HEK293 (cell line): ENCODE data around the gene SLC35E1.

Source experiments
- GFI1B ChIP-seq: fragments of 450-650 bp; formaldehyde crosslinking; IDR thresholded peaks from 2 replicates; pipeline ENCODE4 v1.5.1; 2016; ENCODE audit warnings: missing biosample characterization, missing genetic modification characterization
- GLIS1 ChIP-seq: fragments of 450-650 bp; formaldehyde crosslinking; IDR thresholded peaks from 2 replicates; pipeline ENCODE4 v1.5.1; 2016; ENCODE audit warnings: missing biosample characterization, missing genetic modification characterization
- PBX3 ChIP-seq: sonication (generic); formaldehyde crosslinking; IDR thresholded peaks from 2 replicates; pipeline ENCODE4 v1.8.1; 2022; ENCODE audit warnings: mild to moderate bottlenecking, moderate library complexity, missing genetic modification reagents
- PRDM2 ChIP-seq: fragments of 450-650 bp; formaldehyde crosslinking; IDR thresholded peaks from 2 replicates; pipeline ENCODE4 v1.5.1; 2016; ENCODE audit warnings: missing biosample characterization, missing genetic modification characterization, borderline replicate concordance
- REPIN1 ChIP-seq: fragments of 450-650 bp; formaldehyde crosslinking; IDR thresholded peaks from 2 replicates; pipeline ENCODE4 v1.5.1; 2017; ENCODE audit warnings: missing biosample characterization, missing genetic modification characterization, low read depth
- SP2 ChIP-seq: fragments of 450-650 bp; formaldehyde crosslinking; IDR thresholded peaks from 2 replicates; pipeline ENCODE4 v1.5.1; 2016; ENCODE audit warnings: missing biosample characterization, missing genetic modification characterization
- ZBTB11 ChIP-seq: fragments of 450-650 bp; formaldehyde crosslinking; conservative IDR thresholded peaks from 2 replicates; pipeline ENCODE4 v1.5.1; 2016; ENCODE audit warnings: low read depth, missing biosample characterization, missing genetic modification characterization
- ZBTB17 ChIP-seq: fragments of 450-650 bp; formaldehyde crosslinking; IDR thresholded peaks from 2 replicates; pipeline ENCODE4 v1.5.1; 2016; ENCODE audit warnings: missing biosample characterization, missing genetic modification characterization
- ZBTB6 ChIP-seq: fragments of 450-650 bp; formaldehyde crosslinking; IDR thresholded peaks from 2 replicates; pipeline ENCODE4 v1.5.1; 2017; ENCODE audit warnings: missing biosample characterization, missing genetic modification characterization
- ZBTB8A ChIP-seq: fragments of 450-650 bp; formaldehyde crosslinking; IDR thresholded peaks from 2 replicates; pipeline ENCODE4 v1.5.1; 2016; ENCODE audit warnings: missing biosample characterization, missing genetic modification characterization
- ZFP41 ChIP-seq: fragments of 450-650 bp; formaldehyde crosslinking; IDR thresholded peaks from 2 replicates; pipeline ENCODE4 v1.5.1; 2016; ENCODE audit warnings: missing biosample characterization, missing genetic modification characterization, borderline replicate concordance
- ZNF138 ChIP-seq: fragments of 450-650 bp; formaldehyde crosslinking; IDR thresholded peaks from 2 replicates; pipeline ENCODE4 v1.5.1; 2016; ENCODE audit warnings: missing biosample characterization, missing genetic modification characterization, borderline replicate concordance
- ZNF169 ChIP-seq: fragments of 450-650 bp; formaldehyde crosslinking; IDR thresholded peaks from 2 replicates; pipeline ENCODE4 v1.5.1; 2016; ENCODE audit warnings: missing biosample characterization, missing genetic modification characterization
- ZNF335 ChIP-seq: fragments of 450-650 bp; formaldehyde crosslinking; conservative IDR thresholded peaks from 2 replicates; pipeline ENCODE4 v1.5.1; 2016; ENCODE audit warnings: missing biosample characterization, missing genetic modification characterization
- ZNF341 ChIP-seq: fragments of 450-650 bp; formaldehyde crosslinking; IDR thresholded peaks from 2 replicates; pipeline ENCODE4; 2016; ENCODE audit warnings: low read depth, missing biosample characterization, missing genetic modification characterization
- ZNF521 ChIP-seq: fragments of 450-650 bp; formaldehyde crosslinking; IDR thresholded peaks from 2 replicates; pipeline ENCODE4 v1.5.1; 2017; ENCODE audit warnings: missing biosample characterization, mild to moderate bottlenecking, missing genetic modification characterization
- ZNF544 ChIP-seq: fragments of 450-650 bp; formaldehyde crosslinking; IDR thresholded peaks from 2 replicates; pipeline ENCODE4 v1.5.0; 2017; ENCODE audit warnings: missing biosample characterization, missing genetic modification characterization
- ZNF639 ChIP-seq: fragments of 450-650 bp; formaldehyde crosslinking; IDR thresholded peaks from 2 replicates; pipeline ENCODE4 v1.5.1; 2016; ENCODE audit warnings: missing biosample characterization, missing genetic modification characterization
- ZNF654 ChIP-seq: fragments of 450-650 bp; formaldehyde crosslinking; IDR thresholded peaks from 2 replicates; pipeline ENCODE4 v1.5.1; 2016; ENCODE audit warnings: low read depth, missing biosample characterization, missing genetic modification characterization
- ZNF660 ChIP-seq: fragments of 450-650 bp; IDR thresholded peaks from 2 replicates; pipeline ENCODE4 v1.5.1; 2018; ENCODE audit warnings: missing biosample characterization, mild to moderate bottlenecking, missing genetic modification characterization
- ZNF707 ChIP-seq: fragments of 450-650 bp; formaldehyde crosslinking; IDR thresholded peaks from 2 replicates; pipeline ENCODE4 v1.5.1; 2016; ENCODE audit warnings: missing biosample characterization, missing genetic modification characterization
- ZNF837 ChIP-seq: fragments of 450-650 bp; formaldehyde crosslinking; IDR thresholded peaks from 2 replicates; pipeline ENCODE4 v1.5.1; 2016; ENCODE audit warnings: missing biosample characterization, missing genetic modification characterization
- ZSCAN18 ChIP-seq: fragments of 450-650 bp; formaldehyde crosslinking; IDR thresholded peaks from 2 replicates; pipeline ENCODE4 v1.5.1; 2016; ENCODE audit warnings: missing biosample characterization, missing genetic modification characterization
- TF ChIP-seq, protein P1 (sequence below): fragments of 450-650 bp; formaldehyde crosslinking; IDR thresholded peaks from 2 replicates; pipeline ENCODE4 v1.5.1; 2016; ENCODE audit warnings: missing biosample characterization, missing genetic modification characterization, borderline replicate concordance

Gene SLC35E1

GRCh38 chr19:16608290-16608739, 36.1 kb upstream of the SLC35E1 start (continued):
- TF ChIP-seq PRDM2 (no peak), SP2 (tag by site-specific recombination) (no peak), ZBTB6 (tag by site-specific recombination) (no peak), ZNF169 (tag by site-specific recombination) (no peak), ZFP41 (tag by site-specific recombination) (no peak), ZNF335 (tag by site-specific recombination) (no peak), ZBTB11 (no peak), PBX3 (no peak), ZNF639 (tag by site-specific recombination) (peak; percentile 36; the same call in 1 of the 2 replicates), ZNF341 (tag by site-specific recombination) (no peak), ZBTB8A (tag by site-specific recombination) (peak; percentile 29; the same call in 1 of the 2 replicates), ZNF837 (tag by site-specific recombination) (no peak), ZNF521 (tag by site-specific recombination) (no peak), REPIN1 (no peak), GLIS1 (tag by site-specific recombination) (0 out of 2 replicates have a peak, but pooled peaks have one; percentile 12), ZNF544 (tag by site-specific recombination) (no peak), ZNF138 (no peak), ZNF654 (tag by site-specific recombination) (peak; percentile 8), ZSCAN18 (tag by site-specific recombination) (no peak), ZNF707 (tag by site-specific recombination) (no peak), GFI1B (peak; percentile 95), ZBTB17 (peak; percentile 72), ZNF660 (peak; percentile 84)
- TF ChIP-seq, protein P1, sequence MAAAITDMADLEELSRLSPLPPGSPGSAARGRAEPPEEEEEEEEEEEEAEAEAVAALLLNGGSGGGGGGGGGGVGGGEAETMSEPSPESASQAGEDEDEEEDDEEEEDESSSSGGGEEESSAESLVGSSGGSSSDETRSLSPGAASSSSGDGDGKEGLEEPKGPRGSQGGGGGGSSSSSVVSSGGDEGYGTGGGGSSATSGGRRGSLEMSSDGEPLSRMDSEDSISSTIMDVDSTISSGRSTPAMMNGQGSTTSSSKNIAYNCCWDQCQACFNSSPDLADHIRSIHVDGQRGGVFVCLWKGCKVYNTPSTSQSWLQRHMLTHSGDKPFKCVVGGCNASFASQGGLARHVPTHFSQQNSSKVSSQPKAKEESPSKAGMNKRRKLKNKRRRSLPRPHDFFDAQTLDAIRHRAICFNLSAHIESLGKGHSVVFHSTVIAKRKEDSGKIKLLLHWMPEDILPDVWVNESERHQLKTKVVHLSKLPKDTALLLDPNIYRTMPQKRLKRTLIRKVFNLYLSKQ (tag by site-specific recombination) = no peak
